Right ventricle myocardium inferior (tissue), 1 donor: Measurements from ENCODE around the gene NUDT4. TPM values are rescaled to one million over a fixed set of nuclear protein-coding genes. Genes with fewer than 3 reads are reported as not detected.
A peak's percentile ranks its signal among the peaks of the same experiment; 100 is the strongest.
"Not testable (repeated sequence)": the region's sequence is repeated elsewhere in the genome, so short reads cannot be mapped to it uniquely, and the experiment has no call there.

Experiments
- ATAC-seq: fragments of 200-7000 bp; cut with Tn5 transposase; one replicate; pipeline ENCODE4 v1.9.1; 2020; ENCODE audit warnings: mild to moderate bottlenecking, moderate library complexity
- DNase-seq: peaks from one replicate; pipeline ENCODE4 v3.0.0; 2021; ENCODE audit errors: missing footprints
- intact Hi-C: fragments of 100-400 bp; cut with DNase I; formaldehyde crosslinking; loops from one replicate; pipeline ENCODE4 v1.11.0; 2022
- total RNA-seq: library from RNA; stranded (reverse); fragmentation: NEBNext Ultra II Directional; extraction: Animal tissue kit (Norgen Biotek cat#: 25700); gene quantifications from one replicate; pipeline ENCODE4 v1.2.1, GENCODE V29; 2021
- donor health status: DM: no; HTN: yes; CAD: no; lungs with severe emphysema.

Gene NUDT4
- total RNA-seq, 1 donor from 2014 or later, result 445 TPM

GRCh38 chr12:93415723-93416464 is 38.2 kb downstream of the NUDT4 start:
- ATAC-seq (peak; percentile 63), DNase-seq (no peak)
- intact Hi-C loops, result no loop called here

GRCh38 chr12:93417967-93418480 is 40.3 kb downstream of the NUDT4 start:
- intact Hi-C loops, result loop anchor here (2.0 kb wide), 1 partner anchor 431 kb away; no protein-coding TSS in a partner anchor
- ATAC-seq (no peak), DNase-seq (no peak)

GRCh38 chr12:93419388-93420034 is 41.8 kb downstream of the NUDT4 start:
- intact Hi-C loops, result loop anchor here (2.0 to 5.0 kb wide), 3 partner anchors 292 to 635 kb away; no protein-coding TSS in a partner anchor
- peak; percentile 49 for ATAC-seq
- no peak for DNase-seq

- intact Hi-C loops, result loop anchor here (5.0 kb wide), 1 partner anchor 295 kb away; no protein-coding TSS in a partner anchor
- no peak for DNase-seq
- no peak for ATAC-seq
Measured at GRCh38 chr12:93422050-93422449, 44.3 kb downstream of the NUDT4 start.

- no peak for ATAC-seq
- no peak for DNase-seq
- intact Hi-C loops, result no loop called here
Measured at GRCh38 chr12:93425736-93426411, 48.1 kb downstream of the NUDT4 start.

- DNase-seq (no peak), ATAC-seq (no peak)
- intact Hi-C loops, result no loop called here
Measured at GRCh38 chr12:93426412-93426805, 48.7 kb downstream of the NUDT4 start.

- no peak for DNase-seq
- intact Hi-C loops, result no loop called here
- ATAC-seq, result peak; percentile 30
Measured at GRCh38 chr12:93427779-93428564, 50.2 kb downstream of the NUDT4 start.

GRCh38 chr12:93429448-93429847 is 51.7 kb downstream of the NUDT4 start:
- ATAC-seq, result no peak
- no peak for DNase-seq
- intact Hi-C loops, result no loop called here

GRCh38 chr12:93429852-93430251 is 52.1 kb downstream of the NUDT4 start:
- ATAC-seq (no peak), DNase-seq (no peak)
- intact Hi-C loops, result no loop called here

GRCh38 chr12:93430280-93430679 is 52.6 kb downstream of the NUDT4 start:
- ATAC-seq (no peak), DNase-seq (no peak)
- intact Hi-C loops, result no loop called here

GRCh38 chr12:93432031-93432430 is 54.3 kb downstream of the NUDT4 start:
- intact Hi-C loops, ATAC-seq, DNase-seq: not testable (repeated sequence)

- no peak for DNase-seq
Measured at GRCh38 chr12:93434256-93434865, 56.6 kb downstream of the NUDT4 start.

GRCh38 chr12:93438266-93439050 is 60.7 kb downstream of the NUDT4 start:
- no peak for DNase-seq
- intact Hi-C loops, result no loop called here
- no peak for ATAC-seq

More at GRCh38 chr12:93434256-93434865, 56.6 kb downstream of the NUDT4 start:
- intact Hi-C loops, result no loop called here
- ATAC-seq, result peak; percentile 35

- ATAC-seq (no peak), DNase-seq (no peak)
- intact Hi-C loops, result no loop called here
Measured at GRCh38 chr12:93440043-93440835, 62.5 kb downstream of the NUDT4 start.

- DNase-seq, result no peak
- intact Hi-C loops, result no loop called here
- ATAC-seq, result peak; percentile 6
Measured at GRCh38 chr12:93441081-93441616, 63.4 kb downstream of the NUDT4 start.

- intact Hi-C loops, result no loop called here
- DNase-seq (peak; percentile 97), ATAC-seq (peak; percentile 98)
Measured at GRCh38 chr12:93441617-93442410, 64.1 kb downstream of the NUDT4 start, which contains the start of gene UBE2N. TSS of gene UBE2N (minus strand) at chr12:93441947. CDS start at chr12:93441884, 63 bp downstream.
